ENCODE measurements around the gene TPPP2.
"Not testable (repeated sequence)": the region's sequence is repeated elsewhere in the genome, so short reads cannot be mapped to it uniquely, and the experiment has no call there.

The TPPP2 gene

DNA sequence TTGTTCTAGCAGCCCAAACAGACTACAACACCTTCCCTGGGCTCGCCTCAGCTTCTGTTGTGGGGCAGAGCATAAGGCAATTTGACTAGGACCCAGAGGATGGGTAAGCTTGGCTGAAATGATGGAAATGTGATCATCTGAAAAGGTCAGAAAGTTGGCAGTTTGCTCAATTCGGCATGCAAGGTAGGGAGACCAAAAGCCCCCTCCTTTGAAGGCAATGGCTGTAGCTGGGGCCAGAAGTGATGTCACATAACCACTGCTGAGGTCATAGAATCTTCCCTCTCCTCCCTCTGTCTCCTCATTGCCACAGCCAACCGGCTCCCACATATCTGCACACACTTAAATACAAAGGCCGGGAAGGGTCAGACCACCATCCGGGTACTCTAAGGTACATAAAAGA, at the start of gene TPPP2:
Gene TPPP2, plus strand, starts transcription at position 301 of the 400 bp plus-strand sequence. CDS start 365 bp downstream, outside the sequence.
- DNase-seq, result no peak

DNA sequence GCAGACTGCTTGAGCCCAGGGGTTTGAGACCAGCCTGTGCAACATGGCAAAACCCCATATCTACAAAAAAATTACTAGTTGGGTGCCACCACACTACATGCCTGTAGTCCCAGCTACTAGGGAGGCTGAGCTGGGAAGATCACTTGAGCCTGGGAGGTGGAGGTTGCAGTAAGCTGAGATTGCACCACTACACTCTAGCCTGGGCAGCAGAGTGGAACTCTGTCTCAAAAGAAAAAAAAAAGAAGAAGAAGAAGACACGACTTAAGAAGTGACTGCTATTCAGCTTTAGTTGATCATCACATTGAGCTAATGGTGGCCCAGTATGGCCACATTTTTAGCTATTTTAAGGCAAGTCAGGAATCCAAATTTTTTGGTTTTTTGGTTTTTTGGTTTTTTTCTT, 49.1 kb upstream of the TPPP2 start:
- no peak for DNase-seq

DNA sequence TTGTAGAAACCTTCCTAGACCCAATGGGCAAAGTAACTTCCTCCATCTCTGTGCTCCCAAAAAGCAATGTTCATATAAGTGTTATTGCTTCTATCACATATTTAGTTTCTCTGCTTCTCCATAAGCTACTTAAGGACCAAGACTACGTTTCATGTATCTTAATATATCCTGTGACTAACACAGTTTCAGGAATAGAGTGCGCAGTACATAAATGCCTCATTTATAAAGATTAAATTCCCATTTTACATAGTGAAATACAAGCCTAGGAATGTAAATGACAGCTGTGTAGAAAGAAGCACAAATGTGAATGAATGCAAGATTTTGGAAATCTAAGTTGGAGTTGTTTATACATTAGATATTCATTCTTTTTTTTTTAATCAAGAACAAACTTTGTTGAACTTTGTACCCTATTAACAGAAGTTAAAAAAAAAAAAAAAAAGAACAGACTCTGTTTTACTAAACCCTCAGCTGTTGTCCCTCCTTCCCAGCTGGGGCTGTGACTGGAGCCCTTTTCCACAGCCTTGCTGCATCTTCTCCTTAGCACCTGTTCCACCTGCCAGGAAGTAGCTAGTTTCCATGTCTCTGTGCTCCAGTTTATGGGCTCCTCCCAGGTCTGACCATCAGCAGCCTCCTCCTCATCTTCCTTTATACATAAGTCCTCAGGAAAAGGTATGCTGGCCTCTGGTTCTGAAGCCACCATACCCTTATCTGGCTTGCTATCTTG, 47.2 kb upstream of the TPPP2 start:
- no peak for DNase-seq

DNA sequence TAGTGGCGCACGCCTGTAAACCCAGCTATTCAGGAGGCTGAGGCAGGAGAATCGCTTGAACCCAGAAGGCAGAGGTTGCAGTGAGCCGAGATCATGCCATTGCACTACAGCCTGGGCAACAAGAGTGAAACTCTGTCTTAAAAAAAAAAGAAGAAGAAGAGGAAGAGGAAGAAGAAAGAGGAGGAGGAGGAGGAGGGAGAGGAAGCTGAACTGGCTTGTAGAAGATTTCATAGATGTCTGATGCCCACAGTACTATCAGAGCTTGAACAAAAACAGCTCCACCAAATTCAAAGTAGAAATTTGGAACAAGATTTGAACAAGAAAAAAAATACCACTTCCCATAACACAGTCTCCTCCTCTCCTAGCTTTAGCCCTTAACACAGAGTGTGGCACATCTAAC, 44.4 kb upstream of the TPPP2 start:
- not testable (repeated sequence) for DNase-seq

DNA sequence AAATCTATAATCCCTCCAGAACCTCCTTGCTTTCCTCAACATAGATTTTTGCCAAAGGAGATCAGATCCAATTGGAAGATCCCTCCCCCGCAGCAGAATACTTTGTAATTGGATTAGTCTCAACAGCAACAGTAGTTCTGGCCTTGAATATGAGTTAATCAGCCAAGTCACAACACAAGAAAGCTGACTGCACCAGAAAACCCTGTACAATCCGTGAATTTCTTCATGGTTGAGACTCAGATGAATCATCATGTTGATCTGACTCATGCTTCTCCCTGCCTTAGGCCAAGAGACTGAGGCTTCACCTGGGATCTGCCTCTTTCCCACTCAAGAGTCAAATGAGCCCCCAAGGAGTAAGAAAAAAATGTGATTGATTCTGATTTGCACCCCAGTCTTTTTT, 43.2 kb upstream of the TPPP2 start:
- peak; percentile 95 for DNase-seq

DNA sequence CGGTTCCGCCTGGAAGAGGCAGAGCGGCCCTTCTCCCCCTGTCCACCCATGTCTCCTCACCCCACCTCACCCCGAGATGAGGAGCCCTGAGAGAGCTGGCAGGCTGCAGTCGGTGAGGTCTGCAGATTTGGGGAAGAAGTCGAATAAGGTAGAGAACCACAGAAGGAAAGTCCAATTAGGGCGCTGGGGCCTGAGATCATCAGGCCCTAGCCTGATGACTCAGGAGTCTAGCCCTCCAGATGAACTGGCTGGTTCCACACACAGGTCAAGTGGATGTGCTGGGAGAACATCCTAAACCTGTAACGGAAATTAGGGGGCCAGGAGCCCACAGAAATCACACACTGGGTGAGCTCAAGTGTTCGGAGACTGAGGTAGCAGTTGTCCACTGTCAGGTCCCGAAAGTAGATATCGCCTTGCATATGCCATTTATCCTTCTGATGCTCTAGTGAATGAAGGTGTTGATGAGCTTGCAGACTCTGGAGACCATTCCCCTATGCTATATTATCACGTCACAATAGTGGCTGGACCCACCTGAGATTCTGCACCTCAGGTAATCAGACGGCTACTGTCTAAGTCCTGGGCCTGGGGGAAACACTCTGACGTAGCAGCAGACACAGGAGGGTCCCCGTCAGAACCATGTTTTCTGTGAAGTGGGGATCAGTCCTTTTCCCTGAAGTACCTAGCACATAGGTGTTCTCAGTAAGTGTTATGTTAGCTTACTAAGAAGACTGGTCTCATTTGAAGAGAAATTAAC, 41.1 kb upstream of the TPPP2 start:
- no peak for DNase-seq

DNA sequence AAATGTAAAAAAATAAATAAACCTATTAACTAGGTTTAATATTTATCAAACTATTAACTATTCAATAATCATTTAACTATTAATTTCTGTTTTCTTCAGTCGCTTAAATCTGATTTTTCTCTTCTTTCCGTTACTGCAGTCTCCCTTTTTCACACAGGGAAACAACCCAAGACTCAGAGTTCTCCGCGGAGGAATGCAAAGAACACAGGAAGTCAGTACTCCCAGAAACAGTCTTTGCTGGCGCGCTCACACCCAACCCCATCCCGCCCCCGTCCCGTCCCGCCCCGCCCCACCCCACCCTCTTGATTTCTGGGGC, 40.6 kb upstream of the TPPP2 start:
- DNase-seq, result no peak

DNA sequence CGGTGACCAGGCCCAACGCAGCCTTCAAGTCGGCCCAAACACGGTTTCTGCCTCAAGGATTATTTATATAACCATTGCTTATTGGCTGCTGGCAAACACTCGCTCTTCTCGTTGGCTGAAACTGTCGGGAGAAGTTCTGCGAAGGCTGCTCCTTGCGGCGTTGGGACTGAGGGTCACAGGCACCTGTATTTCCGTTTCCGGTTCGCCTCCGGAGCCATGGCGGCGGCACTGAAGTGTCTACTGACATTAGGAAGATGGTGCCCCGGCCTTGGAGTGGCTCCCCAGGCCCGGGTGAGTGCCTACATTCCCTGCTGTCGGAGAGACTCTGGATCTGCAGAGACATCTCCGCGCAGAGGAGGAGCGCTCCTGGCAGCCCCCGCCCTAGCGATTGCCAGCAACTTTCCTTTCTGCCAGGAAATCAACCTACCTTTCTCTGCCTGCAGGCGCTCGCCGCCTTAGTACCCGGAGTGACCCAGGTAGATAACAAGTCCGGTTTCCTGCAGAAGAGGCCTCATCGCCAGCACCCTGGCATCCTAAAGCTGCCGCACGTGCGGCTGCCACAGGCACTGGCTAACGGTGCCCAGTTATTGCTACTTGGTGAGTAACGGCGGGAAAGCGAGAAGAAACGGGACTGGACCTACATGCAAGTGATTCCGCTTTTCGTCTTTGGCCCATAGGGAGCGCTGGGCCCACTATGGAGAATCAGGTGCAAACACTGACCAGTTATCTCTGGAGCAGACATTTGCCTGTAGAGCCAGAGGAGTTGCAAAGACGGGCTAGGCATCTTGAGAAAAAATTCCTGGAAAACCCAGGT, 40.0 kb upstream of the TPPP2 start, which contains the start of gene METTL17:
Gene METTL17, plus strand, starts transcription at position 194 of the 814 bp plus-strand sequence. Its CDS starts 23 bp downstream, at position 217.
- peak; percentile 98 for DNase-seq

DNA sequence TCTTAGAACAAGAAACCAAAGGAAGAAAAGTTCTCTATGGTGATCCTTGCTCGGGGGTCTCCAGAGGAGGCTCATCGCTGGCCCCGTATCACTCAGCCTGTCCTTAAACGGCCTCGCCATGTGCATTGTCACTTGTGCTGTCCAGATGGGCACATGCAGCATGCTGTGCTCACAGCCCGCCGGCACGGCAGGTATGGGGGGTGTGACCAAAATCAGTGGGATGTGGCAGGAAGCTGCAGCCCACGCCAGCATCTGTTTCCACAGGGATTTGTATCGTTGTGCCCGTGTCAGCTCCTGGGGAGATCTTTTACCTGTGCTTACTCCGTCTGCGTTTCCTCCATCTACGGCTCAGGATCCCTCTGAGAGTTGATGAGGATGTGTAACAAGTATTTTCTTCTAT, 33.5 kb upstream of the TPPP2 start:
- no peak for DNase-seq

DNA sequence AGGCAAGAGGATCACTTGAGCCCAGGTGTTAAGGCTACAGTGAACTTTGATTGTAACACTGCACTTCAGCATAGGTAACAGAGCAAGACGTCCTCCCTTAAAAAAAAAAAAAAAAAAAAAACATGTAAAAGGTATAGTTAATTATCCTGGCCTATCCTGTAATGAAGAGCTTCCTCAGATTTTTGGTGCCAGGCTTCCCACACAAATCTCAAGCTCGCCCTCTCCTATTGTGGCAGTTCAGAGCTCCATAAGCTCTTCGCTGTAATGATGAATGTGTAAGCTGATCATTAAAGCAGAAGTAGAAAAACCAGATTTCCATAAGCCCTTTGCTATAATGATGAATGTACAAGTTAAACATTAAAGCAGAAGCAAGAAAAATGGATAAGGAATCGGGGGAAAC, 32.9 kb upstream of the TPPP2 start:
- DNase-seq, result no peak

DNA sequence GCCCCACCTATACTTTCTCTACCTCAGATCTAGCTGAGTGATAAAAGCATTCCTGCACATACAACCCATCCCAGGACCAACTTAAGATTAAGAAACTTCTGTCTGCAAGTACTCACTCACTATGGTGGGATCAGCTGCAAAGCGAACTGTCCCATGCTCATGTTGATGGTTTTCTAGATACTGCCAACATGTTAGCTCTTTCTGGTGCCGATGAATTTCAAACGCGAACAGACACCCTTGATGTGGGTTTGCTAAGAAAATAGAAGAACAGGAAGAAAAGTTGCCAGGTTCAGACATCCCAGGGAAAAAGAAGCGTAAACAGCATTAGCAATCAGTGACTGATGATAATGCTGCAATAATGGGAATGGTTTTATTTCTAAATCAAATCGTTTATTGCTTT, 32.5 kb upstream of the TPPP2 start:
- no peak for DNase-seq

DNA sequence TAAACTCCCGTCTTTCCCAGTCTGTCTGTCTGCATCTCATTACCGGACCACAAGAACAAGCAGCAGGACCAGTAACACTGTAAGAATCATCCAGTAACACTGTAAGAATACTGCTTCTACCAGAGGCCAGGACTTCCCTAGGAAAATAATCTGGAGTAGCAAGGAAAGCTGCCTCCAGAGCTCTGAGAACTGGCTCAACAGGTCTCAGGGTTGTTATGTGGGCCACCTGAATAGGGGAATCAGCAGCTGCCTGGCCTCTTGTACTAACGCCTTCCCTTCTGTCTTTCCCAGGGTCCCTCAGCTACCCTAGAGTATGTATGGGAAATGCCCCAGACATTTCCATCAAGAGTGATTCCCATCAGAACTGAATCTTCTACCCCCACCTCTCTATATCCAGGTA, 31.9 kb upstream of the TPPP2 start:
- DNase-seq, result no peak

DNA sequence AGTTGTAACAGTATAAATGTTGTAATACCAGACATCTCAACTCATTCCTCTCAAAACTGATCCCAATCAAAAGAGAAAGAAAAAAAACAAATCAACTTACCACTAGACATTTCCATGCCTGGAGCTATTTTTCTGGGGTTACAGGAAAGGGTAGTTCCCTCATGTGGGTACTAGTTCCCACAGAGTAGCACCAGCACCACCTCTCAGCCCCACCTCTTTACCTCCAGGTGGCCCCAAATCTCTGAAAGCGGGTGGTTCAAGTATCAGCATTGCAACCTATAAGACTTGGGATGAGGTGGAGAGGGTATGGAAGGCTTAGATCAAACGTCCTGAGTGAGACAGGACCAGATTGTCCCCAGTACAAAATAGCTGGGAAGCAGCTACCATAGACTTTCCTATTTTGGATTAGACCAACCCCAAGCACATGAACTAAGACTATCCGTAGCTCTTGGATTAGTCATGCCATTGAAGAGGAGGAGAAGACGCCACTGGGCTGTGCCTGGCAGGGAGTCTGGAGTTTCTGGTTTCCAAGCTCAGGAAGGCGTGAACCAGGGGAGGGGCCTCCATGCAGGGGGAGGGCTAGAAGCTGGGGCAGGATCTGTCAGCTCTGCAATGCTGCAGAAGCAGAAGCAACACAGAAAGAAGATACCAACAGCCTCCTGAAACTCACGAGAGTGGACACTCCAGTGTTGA, 31.2 kb upstream of the TPPP2 start, which contains the start of gene SLC39A2:
Gene SLC39A2, plus strand, starts transcription at position 620 of the 693 bp plus-strand sequence. CDS start 154 bp downstream, outside the sequence.
- DNase-seq, result peak; percentile 78

DNA sequence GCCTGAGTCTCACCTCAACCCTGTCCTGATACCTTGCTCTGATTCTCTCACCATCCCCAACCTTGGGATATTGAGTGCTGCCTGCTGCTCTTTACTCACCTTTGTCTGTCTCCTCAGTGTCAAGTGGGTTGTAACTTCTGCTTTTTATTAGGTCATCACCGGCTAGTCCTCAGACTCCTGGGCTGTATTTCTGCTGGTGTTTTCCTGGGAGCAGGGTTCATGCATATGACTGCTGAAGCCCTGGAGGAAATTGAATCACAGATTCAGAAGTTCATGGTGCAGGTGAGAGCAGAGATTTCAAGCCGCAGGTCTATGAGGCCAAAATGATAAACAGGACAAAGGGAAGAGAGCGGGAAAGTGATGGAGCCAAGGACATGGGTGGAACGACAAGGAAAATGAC, 30.4 kb upstream of the TPPP2 start:
- DNase-seq, result no peak

DNA sequence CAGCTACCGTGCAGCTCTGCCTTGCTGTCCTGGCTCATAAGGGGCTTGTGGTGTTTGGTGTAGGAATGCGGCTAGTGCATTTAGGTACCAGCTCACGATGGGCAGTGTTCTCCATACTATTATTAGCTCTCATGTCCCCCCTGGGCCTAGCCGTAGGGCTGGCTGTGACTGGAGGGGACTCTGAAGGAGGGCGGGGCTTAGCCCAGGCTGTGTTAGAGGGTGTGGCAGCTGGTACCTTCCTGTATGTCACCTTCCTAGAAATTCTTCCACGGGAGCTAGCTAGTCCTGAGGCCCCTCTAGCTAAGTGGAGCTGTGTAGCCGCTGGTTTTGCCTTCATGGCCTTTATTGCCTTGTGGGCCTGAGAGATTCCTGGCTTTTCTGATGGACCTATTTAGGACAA, 28.8 kb upstream of the TPPP2 start:
- DNase-seq, result no peak

DNA sequence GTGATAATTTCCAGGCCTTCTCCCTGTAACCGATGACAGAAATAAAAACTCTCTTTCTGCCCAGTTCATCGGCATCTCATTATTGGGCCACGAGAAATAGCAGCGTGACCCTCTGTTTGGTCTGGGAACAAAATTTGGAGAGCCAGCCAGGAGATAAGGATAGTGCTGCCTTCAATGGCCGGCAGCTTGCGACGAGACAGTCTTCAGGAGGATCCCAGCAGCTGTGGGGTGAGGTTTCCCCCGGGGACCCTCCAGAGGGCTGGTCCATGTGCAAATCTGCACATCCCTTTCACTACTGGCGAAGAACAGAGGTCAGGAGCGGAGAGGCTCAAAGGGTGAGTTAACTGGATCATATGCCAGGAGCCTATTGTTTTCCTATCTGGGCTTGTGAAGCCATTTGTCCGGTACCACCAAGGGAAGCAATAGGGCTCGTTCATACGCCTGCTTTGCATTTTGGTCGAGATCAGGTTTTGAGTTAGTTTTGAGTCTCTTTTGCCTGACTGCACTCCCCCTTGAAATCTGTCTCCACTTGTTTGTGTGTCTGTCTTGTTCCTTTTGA, 26.1 kb upstream of the TPPP2 start:
- DNase-seq, result no peak

DNA sequence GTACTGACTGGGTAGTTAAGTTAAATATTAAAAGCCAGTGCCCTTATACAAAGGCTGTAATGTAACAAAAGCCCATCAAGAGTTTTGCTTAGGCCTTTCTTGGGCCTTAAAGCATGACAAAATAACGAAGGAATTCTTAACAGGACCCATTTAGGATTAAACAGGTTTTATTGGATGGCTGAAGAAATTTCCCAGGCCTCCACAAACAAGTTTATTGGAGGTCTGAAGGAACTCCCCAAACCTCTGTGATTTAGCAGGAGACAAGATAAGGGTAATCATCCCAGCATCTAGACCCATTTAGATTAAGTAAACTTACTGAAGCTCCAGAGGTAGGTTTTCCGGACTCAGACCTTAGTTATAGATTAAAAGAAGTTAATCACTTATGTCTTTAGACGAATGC, 20.3 kb upstream of the TPPP2 start:
- DNase-seq, result not testable (repeated sequence)

DNA sequence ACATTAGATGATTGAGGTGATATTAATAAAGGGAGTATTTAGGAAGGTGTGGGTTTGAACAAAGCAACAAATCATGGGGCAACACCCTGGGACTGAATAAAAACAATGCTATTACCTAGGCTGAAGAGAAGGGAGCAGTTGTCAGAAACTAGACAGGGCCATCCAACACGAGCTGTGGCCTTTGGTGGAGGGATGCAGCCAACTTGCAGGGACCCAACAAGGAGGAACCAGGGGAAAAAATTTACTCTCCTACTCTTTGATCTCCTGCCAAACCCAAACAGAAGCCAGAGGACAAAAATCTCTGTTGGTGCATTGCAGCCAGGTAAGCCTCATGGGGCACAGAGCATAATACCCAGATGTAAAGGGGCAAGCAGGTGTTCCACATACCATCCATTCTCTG, 18.9 kb upstream of the TPPP2 start:
- DNase-seq, result no peak

DNA sequence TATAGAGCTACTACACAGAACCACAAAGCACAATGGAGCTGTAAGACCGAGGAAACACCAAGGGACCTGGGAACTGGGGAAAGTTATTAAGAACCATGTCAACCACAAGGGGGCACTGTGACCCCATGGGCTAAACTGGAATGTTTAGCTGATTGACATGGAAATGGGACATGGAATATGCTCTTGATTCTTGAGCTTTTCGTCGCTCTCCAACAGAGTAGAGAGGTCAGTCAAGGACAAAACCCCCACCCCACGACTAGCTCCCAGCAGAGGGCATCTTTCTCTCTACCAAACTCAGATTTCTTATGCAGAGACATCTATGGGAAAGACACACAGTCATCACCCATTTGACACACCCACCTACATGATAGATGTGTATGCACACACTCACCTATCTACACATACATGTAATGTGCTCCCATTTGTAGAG, 15.2 kb upstream of the TPPP2 start:
- DNase-seq, result peak; percentile 77

DNA sequence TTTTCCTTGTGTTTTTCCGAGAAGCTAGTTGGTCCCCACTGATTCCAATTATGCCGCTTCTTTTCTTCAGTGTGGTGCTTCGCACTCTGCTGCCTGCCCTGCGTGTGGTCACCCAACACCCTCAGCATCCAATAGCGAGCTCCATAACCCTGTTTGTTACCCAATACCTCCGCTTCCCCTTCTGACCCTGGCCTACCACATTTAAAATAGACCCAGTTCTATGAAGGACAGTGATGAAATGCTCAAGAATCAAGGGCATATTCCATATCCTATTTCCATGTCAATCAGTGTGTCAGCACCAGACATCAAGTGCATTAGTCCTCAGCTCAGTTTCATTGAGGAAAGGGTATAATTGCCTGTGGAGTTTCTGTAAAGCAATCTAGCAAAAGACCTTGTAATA, 14.7 kb upstream of the TPPP2 start:
- DNase-seq, result no peak

DNA sequence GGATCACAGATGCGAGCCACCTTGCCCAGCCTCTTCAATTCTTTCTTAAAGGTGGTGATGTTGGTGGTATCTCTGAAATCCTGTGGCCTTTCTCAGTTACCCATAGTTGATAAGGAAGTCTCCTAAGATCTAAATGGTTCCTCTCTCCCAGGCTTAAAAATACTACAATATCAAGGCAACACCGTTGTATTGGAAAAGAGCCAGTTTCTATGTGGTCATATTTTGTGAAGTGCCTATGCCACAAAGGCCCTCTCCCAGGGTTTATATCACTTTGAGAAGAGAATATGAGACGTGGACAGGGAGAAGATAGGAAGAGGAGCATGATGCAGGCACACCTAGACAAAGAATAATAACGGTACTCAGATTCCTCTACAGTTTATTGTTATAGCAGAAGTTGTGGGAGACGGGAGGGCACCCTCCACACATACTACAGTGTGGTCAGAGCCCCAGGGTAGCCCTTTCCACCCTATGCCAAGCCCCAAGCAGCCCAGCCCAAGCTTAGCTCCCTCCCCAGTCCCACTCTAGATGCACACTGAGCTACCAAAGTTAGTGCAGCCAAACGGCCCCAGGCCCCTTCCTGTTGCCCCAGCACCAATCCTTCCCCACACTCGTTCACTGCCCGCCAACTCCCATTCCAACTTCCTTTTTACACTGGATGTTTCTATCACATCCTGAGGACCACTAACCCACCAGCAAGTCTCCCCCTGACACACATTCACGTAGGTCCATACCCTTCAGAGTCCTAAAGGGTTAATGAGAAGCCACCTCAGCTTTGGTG, 13.4 kb upstream of the TPPP2 start:
- no peak for DNase-seq

Measured in fibroblast of skin of right biceps (primary cell).